Myometrial cell (primary cell): ENCODE data around the gene SUSD2. TPM values are rescaled to one million over a fixed set of nuclear protein-coding genes. Genes with fewer than 3 reads are reported as not detected.

ENCODE experiments used
- total RNA-seq: library from RNA; depleted of rRNA; stranded (reverse); fragments of >200 nt; gene quantifications from 2 replicates; pipeline ENCODE4 v1.2.3, GENCODE V29; 2015

SUSD2 gene
- total RNA-seq, result 13.8 and 15.9 TPM in 2 replicates

GRCh38 chr22:24181088-24181995 lies at the start of gene SUSD2:
Gene SUSD2, plus strand, starts transcription at chr22:24181487. Its CDS starts 33 bp downstream, at chr22:24181520.

Other genes with a start within 250 kb of the SUSD2 start
- gene GSTT2B, start 220.3 kb upstream of the SUSD2 start, total RNA-seq, result 1.8 and 2.6 TPM in 2 replicates
- not detected in 2 replicates for gene DDTL, start 214.6 kb upstream of the SUSD2 start, total RNA-seq
- 93.4 and 103 TPM in 2 replicates for gene DDT, start 207.0 kb upstream of the SUSD2 start, total RNA-seq
- 1.2 TPM in 1 of 2 replicates, not detected in the other for gene GSTT2, start 201.4 kb upstream of the SUSD2 start, total RNA-seq
- gene GSTT4, start 176.0 kb upstream of the SUSD2 start, total RNA-seq, result not detected in 2 replicates
- gene CABIN1, start 170.2 kb upstream of the SUSD2 start, total RNA-seq, result 31.0 and 53.6 TPM in 2 replicates
- gene GGT5, start 63.6 kb downstream of the SUSD2 start, total RNA-seq, result 16.1 and 28.3 TPM in 2 replicates
- 18.7 and 21.1 TPM in 2 replicates for gene SPECC1L, start 89.3 kb downstream of the SUSD2 start, total RNA-seq
- gene ADORA2A, start 246.1 kb downstream of the SUSD2 start, total RNA-seq, result 0.18 TPM in 1 of 2 replicates, not detected in the other